Colonic mucosa (tissue), 4 donors: ENCODE results near the gene ATXN7L1. TPM values are rescaled to one million over a fixed set of nuclear protein-coding genes. Genes with fewer than 3 reads are reported as not detected.

Experiments
- DNase-seq: peaks from one replicate; pipeline ENCODE4 v3.0.0-alpha.2; 2020
- H3K27ac ChIP-seq: fragments of 200-600 bp; one replicate; pipeline ENCODE4 v1.8.0; 2021
- H3K27me3 ChIP-seq: fragments of 200-600 bp; one replicate; pipeline ENCODE4 v1.8.0; 2021
- H3K36me3 ChIP-seq: fragments of 200-600 bp; one replicate; pipeline ENCODE4 v1.8.0; 2021
- H3K4me1 ChIP-seq: fragments of 200-600 bp; one replicate; pipeline ENCODE4 v1.8.0; 2021; ENCODE audit warnings: mild to moderate bottlenecking
- H3K4me3 ChIP-seq: fragments of 200-600 bp; one replicate; pipeline ENCODE4 v1.8.0; 2021
- H3K9ac ChIP-seq, 2 donors: one replicate each; pipeline ENCODE4 v1.7.0; 2013; ENCODE audit warnings: control low read depth in 2 of 2, low read depth in 2 of 2, low read length in 2 of 2
- H3K9me3 ChIP-seq: fragments of 200-600 bp; one replicate; pipeline ENCODE4 v1.8.0; 2021
- intact Hi-C: fragments of 100-400 bp; cut with DNase I; formaldehyde crosslinking; loops from one replicate; pipeline ENCODE4 v1.14.1; 2022
- total RNA-seq, 2 donors: library from RNA; stranded (reverse); fragmentation: NEBNext Ultra II Directional in 1 of 2; extraction: Animal tissue kit (Norgen Biotek cat#: 25700) in 1 of 2; gene quantifications; one replicate each; pipeline ENCODE4 v1.2.1, GENCODE V29; 2021
- TF ChIP-seq, protein P1 (sequence below): fragments of 200-600 bp; IDR thresholded peaks from one replicate; pipeline ENCODE4 v1.8.0; 2022; ENCODE audit warnings: antibody characterized with exemption, mild to moderate bottlenecking
- donor health status: healthy.
- donor health status: DM: no; HTN: no; CAD: no.
- donor health status: DM: no; HTN: no; CAD: no.

The ATXN7L1 gene
- total RNA-seq, 2 donors from 2014 or later = 13.0 to 15.1 TPM

DNA sequence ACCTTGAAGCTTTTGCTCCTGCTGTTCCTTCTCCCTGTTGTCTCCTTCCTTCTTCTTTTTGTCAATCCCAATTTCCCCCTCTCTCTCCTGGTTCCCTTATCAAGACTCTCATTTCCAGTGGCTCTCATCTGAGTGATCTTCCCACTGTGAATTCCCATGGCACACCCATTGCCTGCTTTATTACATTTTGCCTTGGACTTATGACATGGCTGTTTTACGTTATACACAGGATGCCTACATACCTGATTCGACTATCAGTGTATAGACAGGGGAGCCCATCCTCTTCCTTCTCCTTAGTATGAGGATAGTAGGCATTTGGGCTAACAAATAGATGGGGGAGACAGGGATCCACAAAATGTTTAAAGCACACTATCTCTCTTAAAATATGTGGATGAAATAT is 255.2 kb downstream of the ATXN7L1 start:
- Histone ChIP-seq H3K4me1 (no peaks in the 10 kb centered on the region), H3K27ac (no peak overlapping the region), H3K4me3 (no peak overlapping the region), H3K27me3 (no peaks in the 10 kb centered on the region), H3K9me3 (no peaks in the 10 kb centered on the region), H3K9ac (no peak overlapping the region), H3K36me3 (no peaks in the 10 kb centered on the region)
- no peak for DNase-seq
- TF ChIP-seq, protein P1, sequence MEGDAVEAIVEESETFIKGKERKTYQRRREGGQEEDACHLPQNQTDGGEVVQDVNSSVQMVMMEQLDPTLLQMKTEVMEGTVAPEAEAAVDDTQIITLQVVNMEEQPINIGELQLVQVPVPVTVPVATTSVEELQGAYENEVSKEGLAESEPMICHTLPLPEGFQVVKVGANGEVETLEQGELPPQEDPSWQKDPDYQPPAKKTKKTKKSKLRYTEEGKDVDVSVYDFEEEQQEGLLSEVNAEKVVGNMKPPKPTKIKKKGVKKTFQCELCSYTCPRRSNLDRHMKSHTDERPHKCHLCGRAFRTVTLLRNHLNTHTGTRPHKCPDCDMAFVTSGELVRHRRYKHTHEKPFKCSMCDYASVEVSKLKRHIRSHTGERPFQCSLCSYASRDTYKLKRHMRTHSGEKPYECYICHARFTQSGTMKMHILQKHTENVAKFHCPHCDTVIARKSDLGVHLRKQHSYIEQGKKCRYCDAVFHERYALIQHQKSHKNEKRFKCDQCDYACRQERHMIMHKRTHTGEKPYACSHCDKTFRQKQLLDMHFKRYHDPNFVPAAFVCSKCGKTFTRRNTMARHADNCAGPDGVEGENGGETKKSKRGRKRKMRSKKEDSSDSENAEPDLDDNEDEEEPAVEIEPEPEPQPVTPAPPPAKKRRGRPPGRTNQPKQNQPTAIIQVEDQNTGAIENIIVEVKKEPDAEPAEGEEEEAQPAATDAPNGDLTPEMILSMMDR = no peak
- intact Hi-C loops = no loop called here

DNA sequence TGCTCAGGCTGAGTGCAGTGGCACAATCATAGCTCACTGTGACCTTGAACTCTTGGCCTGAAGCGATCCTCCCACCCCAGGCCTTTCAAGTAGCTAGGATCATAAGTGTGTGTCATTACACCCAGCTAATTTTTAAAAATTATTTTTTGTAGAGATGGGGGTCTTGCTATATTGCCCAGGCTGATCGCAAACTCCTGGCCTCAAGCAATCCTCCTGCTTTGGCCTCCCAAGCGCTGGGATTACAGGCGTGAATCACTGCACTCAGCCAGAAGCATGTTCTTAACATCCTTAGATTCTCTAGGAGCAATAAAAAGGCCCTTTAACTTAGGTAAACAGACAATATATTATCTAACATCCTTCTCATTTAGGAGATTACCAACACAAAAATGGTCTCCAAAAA is 256.8 kb downstream of the ATXN7L1 start:
- no peak for DNase-seq
- no peaks in the 10 kb centered on the region for H3K4me1 ChIP-seq
- no peaks in the 10 kb centered on the region for H3K27me3 ChIP-seq
- TF ChIP-seq, protein P1 = no peak
- intact Hi-C loops = no loop called here
- no peak overlapping the region for H3K27ac ChIP-seq
- no peaks in the 10 kb centered on the region for H3K9me3 ChIP-seq
- H3K9ac ChIP-seq = no peak overlapping the region
- H3K36me3 ChIP-seq = no peaks in the 10 kb centered on the region
- H3K4me3 ChIP-seq = no peak overlapping the region

DNA sequence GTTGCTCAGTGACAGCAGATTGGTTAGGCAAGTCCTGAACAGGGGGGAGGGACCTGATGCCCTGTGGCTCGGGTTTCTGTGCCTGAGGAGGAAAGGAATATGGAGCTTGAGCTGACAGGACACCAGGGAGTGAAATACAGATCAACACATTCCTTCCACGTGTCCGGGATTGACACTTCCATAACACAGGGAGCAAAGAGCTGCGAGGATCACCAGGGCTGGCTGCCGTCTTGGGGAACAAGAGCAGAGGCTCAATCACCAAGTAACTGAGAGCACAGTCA is 258.4 kb downstream of the ATXN7L1 start:
- Histone ChIP-seq H3K9ac (no peak overlapping the region), H3K36me3 (no peaks in the 10 kb centered on the region), H3K27me3 (no peaks in the 10 kb centered on the region), H3K4me3 (no peak overlapping the region), H3K9me3 (no peaks in the 10 kb centered on the region), H3K4me1 (no peaks in the 10 kb centered on the region), H3K27ac (no peak overlapping the region)
- DNase-seq = no peak
- TF ChIP-seq, protein P1 = no peak
- intact Hi-C loops = no loop called here

DNA sequence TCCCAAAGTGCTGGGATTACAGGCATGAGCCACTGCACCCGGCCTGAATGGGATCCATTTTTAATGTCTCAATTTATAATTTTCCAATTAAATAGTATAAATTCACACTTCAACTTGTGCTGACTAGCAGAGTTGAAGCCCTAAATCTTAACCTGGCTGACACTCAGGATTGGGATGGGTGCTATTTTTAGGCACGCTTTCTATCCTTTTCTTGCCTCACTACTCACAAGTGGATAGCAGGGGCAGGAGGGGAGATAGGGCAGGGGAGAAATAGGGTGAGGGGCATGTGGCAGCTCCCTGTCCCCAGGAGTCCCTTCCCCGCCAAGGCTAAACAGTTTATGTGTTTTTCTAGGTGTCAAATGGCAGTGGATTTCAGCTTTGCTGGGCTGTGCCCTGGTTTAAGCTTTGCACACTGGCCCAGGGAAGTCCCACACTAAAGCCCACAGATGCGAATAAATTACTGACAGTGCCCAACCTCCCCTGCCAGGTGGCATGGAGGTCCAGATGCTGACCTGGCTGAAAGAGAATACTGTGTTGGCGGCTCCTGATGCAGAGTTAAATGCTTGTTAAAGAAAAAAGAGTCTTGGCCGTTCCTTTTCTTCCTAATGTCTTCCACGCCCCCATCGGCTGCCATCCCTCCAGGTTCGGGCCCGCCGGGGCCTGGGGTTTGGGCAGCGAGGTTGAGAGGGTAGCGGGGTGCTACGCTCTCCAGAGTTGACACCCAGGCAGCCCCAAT is 259.0 kb downstream of the ATXN7L1 start:
- TF ChIP-seq, protein P1 = no peak
- Histone ChIP-seq H3K27me3 (no peaks in the 10 kb centered on the region), H3K36me3 (no peaks in the 10 kb centered on the region), H3K9ac (no peak overlapping the region), H3K4me3 (no peak overlapping the region), H3K27ac (no peak overlapping the region), H3K4me1 (no peaks in the 10 kb centered on the region), H3K9me3 (no peaks in the 10 kb centered on the region)
- DNase-seq = no peak
- intact Hi-C loops = no loop called here

DNA sequence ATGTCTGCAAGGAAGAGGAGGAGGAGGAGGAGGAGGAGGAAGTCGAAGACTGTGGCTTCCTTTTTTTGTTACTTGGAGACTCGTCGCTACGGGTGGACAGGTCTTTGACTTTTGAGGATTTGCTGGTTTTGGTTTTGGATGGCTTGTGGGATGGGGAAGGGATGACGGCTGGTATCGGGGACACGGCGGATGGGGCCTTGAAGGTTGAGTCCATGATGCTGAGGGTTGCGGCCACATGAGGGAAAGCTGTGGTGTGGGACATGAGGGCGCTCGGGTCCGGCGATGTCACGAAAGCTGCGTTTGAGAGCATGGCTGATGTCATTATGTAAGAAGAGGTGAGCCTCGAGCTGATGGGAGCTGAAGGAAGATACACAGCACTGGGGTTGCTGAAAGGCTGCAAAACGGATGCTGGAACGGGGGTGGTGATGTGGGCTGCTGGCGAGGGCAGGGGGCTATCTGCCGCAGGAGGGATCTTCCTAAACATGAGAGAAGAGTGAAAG is 262.0 kb downstream of the ATXN7L1 start:
- H3K4me1 ChIP-seq = no peaks in the 10 kb centered on the region
- no peaks in the 10 kb centered on the region for H3K9me3 ChIP-seq
- TF ChIP-seq, protein P1 = no peak
- intact Hi-C loops = no loop called here
- H3K4me3 ChIP-seq = no peak overlapping the region
- no peaks in the 10 kb centered on the region for H3K36me3 ChIP-seq
- no peak overlapping the region for H3K9ac ChIP-seq
- no peak for DNase-seq
- H3K27me3 ChIP-seq = no peaks in the 10 kb centered on the region
- H3K27ac ChIP-seq = no peak overlapping the region
